ENCODE data around the gene HES3. TPM values are rescaled to one million over a fixed set of nuclear protein-coding genes. Genes with fewer than 3 reads are reported as not detected.

The HES3 gene
- total RNA-seq, 2 experiments from 2014 or later = not detected

Other genes starting within 250 kb of the HES3 start
- 42.1 and 46.7 TPM in 2 replicates for gene KCNAB2, start 198.3 kb upstream of the HES3 start, total RNA-seq (2014; rRNA removed; shearing (Covaris generic))
- gene KCNAB2, start 198.3 kb upstream of the HES3 start, total RNA-seq (2022) = 120 and 133 TPM in 2 replicates
- 0.19 and 0.93 TPM in 2 replicates for gene CHD5, start 63.9 kb upstream of the HES3 start, total RNA-seq (2014; rRNA removed; shearing (Covaris generic))
- gene CHD5, start 63.9 kb upstream of the HES3 start, total RNA-seq (2022) = 0.38 and 0.55 TPM in 2 replicates
- gene RPL22, start 44.6 kb upstream of the HES3 start, total RNA-seq (2014; rRNA removed; shearing (Covaris generic)) = 249 and 330 TPM in 2 replicates
- gene RPL22, start 44.6 kb upstream of the HES3 start, total RNA-seq (2022) = 589 and 605 TPM in 2 replicates
- gene RNF207, start 38.1 kb upstream of the HES3 start, total RNA-seq (2014; rRNA removed; shearing (Covaris generic)) = not detected in 2 replicates
- not detected in 2 replicates for gene RNF207, start 38.1 kb upstream of the HES3 start, total RNA-seq (2022)
- gene ICMT, start 8.2 kb upstream of the HES3 start, total RNA-seq (2014; rRNA removed; shearing (Covaris generic)) = 54.0 and 57.0 TPM in 2 replicates
- 42.2 and 48.0 TPM in 2 replicates for gene ICMT, start 8.2 kb upstream of the HES3 start, total RNA-seq (2022)
- not detected in 2 replicates for gene GPR153, start 16.9 kb downstream of the HES3 start, total RNA-seq (2014; rRNA removed; shearing (Covaris generic))
- not detected in 2 replicates for gene GPR153, start 16.9 kb downstream of the HES3 start, total RNA-seq (2022)
- gene ACOT7, start 149.6 kb downstream of the HES3 start, total RNA-seq (2014; rRNA removed; shearing (Covaris generic)) = 16.8 and 23.4 TPM in 2 replicates
- gene ACOT7, start 149.6 kb downstream of the HES3 start, total RNA-seq (2022) = 50.5 and 53.6 TPM in 2 replicates
- gene HES2, start 175.7 kb downstream of the HES3 start, total RNA-seq (2014; rRNA removed; shearing (Covaris generic)) = not detected in 2 replicates
- not detected in 2 replicates for gene HES2, start 175.7 kb downstream of the HES3 start, total RNA-seq (2022)
- gene ESPN, start 180.6 kb downstream of the HES3 start, total RNA-seq (2014; rRNA removed; shearing (Covaris generic)) = not detected in 2 replicates
- not detected in 2 replicates for gene ESPN, start 180.6 kb downstream of the HES3 start, total RNA-seq (2022)
- 1.7 and 2.8 TPM in 2 replicates for gene TNFRSF25, start 222.0 kb downstream of the HES3 start, total RNA-seq (2014; rRNA removed; shearing (Covaris generic))
- gene TNFRSF25, start 222.0 kb downstream of the HES3 start, total RNA-seq (2022) = 0.65 and 1.7 TPM in 2 replicates
- 0.67 and 1.6 TPM in 2 replicates for gene PLEKHG5, start 247.5 kb downstream of the HES3 start, total RNA-seq (2014; rRNA removed; shearing (Covaris generic))
- 1.7 and 2.4 TPM in 2 replicates for gene PLEKHG5, start 247.5 kb downstream of the HES3 start, total RNA-seq (2022)